OCI-LY3 (cell line): ENCODE data around the gene MZT2B.
"Not testable (repeated sequence)": the region's sequence is repeated elsewhere in the genome, so short reads cannot be mapped to it uniquely, and the experiment has no call there.

Source experiments
- EZH2phosphoT487 ChIP-seq: fragments of 200-600 bp; shearing (Covaris generic); IDR thresholded peaks from 2 replicates; pipeline ENCODE4 v1.6.1; 2018; ENCODE audit warnings: antibody characterized with exemption, mixed run types, low read depth
- TF ChIP-seq, protein P1 (sequence below): fragments of 200-600, 300-600 bp; sonication (generic); IDR thresholded peaks from 2 replicates; pipeline ENCODE4 v1.5.1; 2014; ENCODE audit warnings: antibody characterized with exemption, low read length, low read depth

DNA sequence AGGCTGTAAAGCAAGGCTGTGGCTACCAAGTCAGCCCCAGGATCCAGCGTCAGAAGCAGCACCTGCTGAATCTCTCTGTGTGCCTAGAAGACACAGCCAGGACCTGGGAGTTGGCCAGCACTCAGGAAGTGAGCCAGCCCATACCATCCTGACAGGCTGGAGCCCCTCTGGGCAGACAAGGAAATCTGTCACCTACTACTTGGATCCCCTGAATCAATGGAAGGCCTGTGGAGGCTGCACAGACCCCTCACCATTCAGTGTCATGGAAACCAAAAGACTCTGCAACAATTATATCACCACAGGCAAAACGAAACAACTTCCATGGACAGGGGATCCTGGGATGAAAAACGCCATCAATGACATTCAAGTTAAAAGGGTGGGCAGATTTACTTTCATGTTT is 15.5 kb upstream of the MZT2B start:
- TF ChIP-seq, protein P1, sequence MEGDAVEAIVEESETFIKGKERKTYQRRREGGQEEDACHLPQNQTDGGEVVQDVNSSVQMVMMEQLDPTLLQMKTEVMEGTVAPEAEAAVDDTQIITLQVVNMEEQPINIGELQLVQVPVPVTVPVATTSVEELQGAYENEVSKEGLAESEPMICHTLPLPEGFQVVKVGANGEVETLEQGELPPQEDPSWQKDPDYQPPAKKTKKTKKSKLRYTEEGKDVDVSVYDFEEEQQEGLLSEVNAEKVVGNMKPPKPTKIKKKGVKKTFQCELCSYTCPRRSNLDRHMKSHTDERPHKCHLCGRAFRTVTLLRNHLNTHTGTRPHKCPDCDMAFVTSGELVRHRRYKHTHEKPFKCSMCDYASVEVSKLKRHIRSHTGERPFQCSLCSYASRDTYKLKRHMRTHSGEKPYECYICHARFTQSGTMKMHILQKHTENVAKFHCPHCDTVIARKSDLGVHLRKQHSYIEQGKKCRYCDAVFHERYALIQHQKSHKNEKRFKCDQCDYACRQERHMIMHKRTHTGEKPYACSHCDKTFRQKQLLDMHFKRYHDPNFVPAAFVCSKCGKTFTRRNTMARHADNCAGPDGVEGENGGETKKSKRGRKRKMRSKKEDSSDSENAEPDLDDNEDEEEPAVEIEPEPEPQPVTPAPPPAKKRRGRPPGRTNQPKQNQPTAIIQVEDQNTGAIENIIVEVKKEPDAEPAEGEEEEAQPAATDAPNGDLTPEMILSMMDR, result not testable (repeated sequence)
- TF ChIP-seq EZH2phosphoT487, result not testable (repeated sequence)
